HUDEP-2 (cell line): ENCODE results near the gene SERTAD1.
"Not testable (repeated sequence)": the region's sequence is repeated elsewhere in the genome, so short reads cannot be mapped to it uniquely, and the experiment has no call there.

Source experiments
- DNase-seq, 76 experiments: peaks; one replicate each; lab custom pipeline; 2025; ENCODE audit not compliant: unreplicated experiment in 76 of 76; lab: John Stamatoyannopoulos, UW

The SERTAD1 gene

DNA sequence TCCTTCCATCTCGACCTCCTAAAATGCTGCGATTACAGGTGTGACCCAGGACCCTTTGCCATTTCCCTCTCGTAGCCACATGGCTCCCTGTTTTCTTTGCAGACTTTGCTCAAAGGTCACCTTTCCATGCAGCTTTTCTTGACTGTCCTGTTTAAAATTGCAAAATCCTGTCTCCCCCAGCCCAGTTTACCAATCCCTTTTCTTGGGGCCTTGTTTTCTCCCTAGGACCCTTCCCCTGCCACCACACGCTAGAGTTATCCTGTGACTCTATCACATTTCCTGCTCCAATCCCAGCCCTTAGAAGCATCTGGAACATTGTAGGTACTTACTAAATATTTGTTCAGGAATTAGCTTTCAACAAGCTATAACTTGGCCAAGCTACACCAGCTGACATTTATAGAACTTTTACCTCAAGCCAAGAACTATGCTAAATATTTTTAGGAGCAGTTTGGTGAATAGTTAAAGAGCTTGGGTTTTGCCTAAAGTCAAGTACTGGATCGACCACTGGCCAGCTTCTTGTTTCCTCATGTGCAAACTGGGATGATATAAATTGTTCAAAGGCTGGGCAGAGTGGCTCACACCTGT is 27.5 kb upstream of the SERTAD1 start:
- DNase-seq, result no peak

DNA sequence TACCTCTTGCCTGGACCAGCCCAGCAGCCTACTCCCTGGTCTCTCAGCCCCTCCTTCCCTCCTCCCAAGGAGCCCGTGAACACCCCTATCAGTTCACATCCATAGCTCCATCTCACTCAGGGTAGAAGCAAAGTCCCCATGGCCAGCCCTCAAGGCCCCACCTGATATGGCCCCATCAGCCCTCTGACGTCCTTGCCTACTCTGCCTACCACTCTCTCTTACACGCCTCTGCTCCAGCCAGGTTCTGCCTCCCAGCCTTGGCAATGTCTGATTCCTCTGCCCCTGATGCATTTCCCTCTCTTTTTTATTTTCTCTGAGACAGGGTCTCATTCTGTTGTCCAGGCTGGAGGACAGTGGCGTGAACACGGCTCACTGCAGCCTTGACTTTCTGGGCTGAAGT is 26.2 kb upstream of the SERTAD1 start:
- DNase-seq, result peak in 1 of 76 experiments; percentile 23

DNA sequence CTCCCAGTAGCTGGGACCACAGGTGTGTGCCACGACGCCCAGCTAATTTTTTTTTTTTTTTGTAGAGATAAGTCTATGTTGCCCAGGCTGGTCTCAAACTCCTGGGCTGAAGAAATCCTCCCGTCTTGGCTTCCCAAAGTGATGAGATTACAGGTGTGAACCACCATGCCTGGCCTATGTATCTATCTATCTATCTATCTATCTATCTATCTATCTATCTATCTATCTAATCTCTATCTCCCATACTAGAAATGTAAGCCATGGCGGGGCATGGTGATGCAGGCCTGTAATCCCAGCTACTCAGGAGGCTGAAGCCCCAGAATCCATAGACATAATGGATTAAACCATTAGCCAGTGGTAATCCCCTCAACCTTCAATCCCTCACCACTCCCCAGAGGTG is 24.9 kb upstream of the SERTAD1 start:
- DNase-seq, result no peak

DNA sequence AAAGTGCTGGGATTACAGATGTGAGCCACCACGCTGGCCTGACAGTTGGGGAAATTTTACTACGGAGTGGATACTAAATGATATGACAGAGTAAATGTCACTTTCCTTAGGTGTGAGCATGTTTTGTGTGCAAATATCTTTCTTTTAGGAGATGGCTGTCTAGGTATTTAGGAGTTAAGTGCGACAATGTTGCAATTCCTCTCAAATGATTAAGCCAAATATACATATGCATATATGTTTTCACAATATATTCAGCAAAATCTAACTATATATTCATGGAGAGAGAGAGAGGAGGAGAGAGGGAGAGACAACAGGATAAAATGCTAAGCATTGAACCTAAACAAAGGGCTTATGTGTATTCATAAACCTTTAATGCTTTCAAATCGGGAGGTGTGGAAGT is 23.7 kb upstream of the SERTAD1 start:
- DNase-seq, result no peak

DNA sequence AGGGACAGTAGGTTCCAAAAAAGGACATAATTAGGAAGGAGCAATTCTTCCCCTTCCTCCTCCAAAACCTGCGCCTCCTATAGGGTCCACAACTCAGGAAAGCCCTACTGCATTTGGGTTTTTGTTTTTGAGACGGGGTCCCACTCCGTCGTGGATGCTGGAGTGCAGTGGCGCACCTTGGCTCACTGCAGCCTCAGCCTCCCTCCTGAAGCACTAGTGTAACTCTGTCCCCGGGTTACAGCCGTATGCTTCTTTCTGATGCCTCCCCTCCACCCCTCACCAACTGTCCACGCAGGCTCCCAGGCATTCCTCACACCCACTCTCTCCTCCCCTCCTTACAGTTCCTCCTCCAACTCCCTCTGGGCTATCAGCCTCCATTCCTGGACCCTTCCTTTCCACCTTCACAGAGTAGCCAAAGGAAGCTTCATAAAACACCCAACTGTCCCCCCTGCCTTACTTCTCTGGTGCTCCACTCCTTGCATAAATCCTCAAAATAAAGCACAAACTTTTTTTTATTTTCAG is 20.5 kb upstream of the SERTAD1 start:
- DNase-seq, result no peak

DNA sequence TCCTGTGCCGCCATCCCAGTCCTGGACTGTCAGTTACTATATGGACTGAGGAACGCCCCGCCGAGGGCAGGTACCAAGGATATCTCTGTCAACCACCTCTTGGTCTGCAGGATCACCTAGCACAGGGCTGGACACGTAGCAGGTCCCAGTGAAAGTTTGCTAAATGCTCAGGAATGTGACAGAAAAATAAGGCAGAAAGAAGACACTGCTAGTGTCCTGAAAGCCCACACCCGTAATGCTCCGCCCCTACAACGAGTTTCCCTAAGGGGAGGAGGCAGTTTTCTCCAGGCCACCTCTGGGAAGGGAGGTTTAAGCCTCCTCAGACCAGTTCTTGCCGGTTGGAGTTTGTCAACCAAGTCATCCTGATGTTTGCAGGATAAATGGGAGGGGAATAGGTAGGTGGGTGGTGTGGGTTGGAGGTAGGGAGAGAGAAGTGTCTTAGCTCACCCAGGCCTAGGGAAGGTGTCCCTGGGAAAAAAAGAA is 20.0 kb upstream of the SERTAD1 start:
- DNase-seq, result peak in 20 of 76 experiments; percentile 7 to 48 (median 34)

DNA sequence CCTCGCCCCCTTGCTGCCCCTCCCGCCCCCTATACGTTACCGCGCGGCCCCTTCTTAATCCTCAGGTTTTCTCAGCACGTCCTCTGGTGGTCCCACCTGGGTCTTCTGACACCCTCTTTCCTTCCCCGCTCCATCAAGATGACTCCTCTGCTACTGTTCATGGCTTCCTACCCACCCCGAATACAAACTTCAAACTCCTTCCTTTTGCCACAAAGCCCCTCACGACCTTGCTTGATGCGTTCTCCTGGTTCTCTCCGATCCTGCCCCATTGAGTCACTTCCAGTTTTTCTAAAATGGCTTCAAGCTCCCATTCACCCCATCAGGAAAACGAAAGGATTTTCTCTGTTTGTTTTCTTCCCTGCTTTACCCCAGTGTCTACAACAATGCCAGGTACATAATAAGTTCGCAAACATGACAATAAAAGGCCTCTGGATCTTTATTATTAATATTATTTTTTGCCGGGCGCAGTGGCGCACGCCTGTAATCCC is 19.1 kb upstream of the SERTAD1 start:
- no peak for DNase-seq

DNA sequence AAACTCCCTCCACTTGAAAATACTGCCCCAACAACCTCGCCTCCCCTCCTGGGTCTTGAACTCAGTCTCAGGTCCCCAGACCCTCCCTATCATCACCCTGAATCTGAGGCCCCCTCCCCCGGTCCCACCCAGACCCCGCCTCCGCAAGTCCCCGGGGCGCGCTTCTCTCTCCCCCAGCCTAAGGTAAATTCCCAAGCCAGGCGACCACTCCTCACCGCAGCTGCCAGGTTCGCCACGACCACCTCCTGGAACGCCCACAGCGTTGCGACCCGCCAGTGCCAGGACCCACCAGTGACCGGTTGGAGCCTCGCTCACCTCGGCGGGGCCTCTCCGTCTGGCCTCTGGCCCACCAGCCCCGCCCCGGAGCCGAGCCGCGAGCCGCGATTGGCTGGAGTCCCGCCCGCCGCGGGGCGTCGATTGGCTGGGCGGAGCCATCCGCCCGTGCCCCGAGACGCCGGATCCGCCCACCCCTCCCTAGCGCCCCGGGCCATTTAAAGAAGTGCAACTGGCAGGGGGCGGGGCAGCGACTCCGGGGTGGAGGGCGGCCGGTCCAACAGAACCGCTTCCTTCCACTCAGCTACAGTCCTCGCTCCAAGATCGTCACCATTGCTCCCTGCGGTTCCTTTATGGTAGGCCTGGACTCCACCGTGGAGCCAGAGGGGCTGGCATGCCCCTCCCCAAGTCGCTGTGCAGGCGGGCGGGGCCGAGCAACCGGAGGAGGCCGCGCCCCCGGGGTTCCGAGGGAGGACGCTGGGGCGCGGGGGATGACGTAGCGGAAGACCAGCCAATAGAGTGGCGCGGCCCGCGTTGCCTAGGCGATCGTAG is 18.4 kb upstream of the SERTAD1 start, which contains the start of gene SERTAD3:
TSS of gene SERTAD3 (minus strand) at position 336 of the 825 bp plus-strand sequence. CDS start 2,255 bp downstream, outside the sequence.
- peak; percentile 57 to 100 (median 97) for DNase-seq

DNA sequence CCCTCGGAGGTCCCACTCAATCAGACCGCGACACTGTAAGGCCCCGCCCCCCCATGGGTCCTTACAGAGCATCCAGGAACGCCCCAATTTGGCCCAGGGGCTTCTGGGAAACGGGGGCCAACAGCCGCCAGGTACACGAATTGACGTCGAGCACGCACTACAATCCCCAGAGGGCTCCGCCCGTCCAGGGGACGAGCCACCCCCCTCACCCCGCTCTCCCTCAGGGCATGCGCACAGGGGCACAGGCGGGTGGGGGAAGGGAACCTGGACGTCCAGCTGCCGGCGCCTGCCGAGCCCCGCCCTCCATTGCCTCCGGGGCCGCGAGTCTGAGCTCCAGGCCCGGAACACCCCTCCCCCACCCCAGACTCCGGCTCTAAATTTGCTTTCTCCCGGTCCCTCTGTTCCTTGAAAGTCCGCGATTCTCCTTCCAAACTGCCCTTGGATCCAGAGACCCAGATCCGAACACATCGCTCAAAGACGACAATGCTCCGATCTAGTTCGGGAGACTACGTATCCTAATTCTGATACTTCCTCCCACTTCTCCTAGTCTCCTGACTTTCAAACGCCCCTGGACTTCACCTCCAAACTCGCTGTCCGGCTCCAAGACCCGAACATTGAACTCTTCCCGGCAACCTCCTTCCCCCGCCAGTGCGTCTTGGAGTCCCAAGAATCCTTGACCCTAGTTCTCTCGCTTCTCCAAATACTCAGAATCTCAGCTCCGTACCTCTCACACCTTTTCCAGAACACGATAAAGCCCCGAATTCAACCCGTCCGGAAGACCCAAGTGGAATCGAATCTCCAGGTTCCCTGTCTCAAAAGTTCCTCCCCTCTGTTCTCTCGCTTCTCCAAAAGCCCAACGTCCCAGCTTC is 17.6 kb upstream of the SERTAD1 start:
- peak in 75 of 76 experiments; percentile 94 to 100 (median 100) for DNase-seq

DNA sequence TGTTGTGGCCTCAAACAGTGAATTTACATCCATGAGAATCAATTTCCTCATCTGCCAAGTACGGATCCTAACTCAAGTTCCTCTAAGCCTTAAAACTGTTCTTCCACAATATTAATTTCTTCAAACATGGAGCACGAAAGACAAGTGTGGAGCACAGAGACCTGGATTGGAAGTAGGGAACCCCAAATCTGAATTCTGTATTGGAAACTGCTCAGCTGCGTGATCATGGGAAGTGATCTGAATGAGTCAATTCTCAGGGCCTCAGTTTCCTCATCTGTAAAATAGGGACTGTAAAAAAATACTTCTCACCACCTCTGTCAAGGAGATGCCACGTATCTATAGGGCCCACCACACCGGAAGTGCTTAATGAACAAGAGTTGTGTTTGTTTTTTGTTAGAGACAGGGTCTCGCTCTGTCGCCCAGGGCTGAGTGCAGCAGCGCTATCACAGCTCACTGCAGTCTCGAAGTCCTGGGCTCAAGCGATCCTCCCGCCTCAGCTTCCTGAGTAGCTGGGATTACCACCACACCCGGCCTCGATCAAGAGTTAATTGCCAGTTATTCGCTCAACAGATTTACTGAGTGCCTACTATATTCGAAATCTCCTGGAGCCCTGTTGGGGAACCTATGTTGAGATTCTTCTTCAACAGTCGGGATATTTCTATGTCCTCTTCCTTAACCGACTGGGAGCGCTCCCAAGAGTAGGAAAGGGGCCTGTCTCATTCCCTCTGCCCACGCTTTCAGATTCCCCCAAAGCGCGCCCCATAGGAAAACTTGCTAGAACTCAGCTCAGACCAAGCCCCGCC is 16.7 kb upstream of the SERTAD1 start:
- DNase-seq, result no peak

DNA sequence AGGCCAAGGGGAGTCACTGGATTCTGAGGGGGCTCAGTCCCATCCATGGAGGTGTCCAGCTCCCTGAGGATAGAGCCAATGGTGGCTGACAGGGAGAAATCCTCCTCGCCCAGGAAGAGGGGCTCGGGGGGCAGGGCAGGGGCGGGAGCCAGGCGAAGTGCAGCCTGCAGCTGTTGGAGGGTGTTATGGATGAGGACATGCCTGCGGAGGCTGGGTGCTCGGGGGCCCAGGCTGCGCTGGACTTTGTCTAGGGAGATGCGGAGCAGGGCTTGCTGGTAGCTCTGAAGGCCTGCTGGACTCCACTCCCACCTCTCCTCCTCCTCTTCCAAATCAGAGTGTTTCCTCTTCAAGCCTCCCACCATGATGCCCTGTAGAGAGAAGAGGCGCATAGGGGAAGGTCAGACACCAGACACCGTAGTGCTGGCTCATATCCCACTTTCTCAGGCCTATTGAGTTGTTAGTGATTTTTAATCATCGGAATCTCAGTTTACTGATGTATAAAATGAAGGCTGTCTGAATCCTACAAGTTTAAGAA is 16.0 kb upstream of the SERTAD1 start:
- no peak for DNase-seq

DNA sequence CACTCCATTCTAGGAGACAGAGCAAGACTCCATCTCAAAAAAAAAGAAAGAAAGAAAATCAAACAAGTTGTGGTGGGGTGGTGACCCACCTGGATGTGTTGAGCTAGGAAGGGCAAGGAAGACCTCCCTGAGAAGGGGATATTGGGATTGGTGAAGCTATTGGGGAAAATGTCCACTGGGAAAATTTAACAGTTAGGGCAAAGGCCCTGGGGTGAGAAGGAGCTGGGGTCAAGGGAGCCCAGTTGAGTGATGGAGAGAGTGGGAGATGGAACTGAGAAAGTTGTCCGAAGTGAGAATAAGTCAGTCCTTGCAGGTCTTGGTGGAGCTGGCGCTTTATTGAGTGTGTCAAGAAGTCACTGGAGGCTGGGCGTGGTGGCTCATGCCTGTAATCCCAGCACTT is 12.5 kb upstream of the SERTAD1 start:
- no peak for DNase-seq

DNA sequence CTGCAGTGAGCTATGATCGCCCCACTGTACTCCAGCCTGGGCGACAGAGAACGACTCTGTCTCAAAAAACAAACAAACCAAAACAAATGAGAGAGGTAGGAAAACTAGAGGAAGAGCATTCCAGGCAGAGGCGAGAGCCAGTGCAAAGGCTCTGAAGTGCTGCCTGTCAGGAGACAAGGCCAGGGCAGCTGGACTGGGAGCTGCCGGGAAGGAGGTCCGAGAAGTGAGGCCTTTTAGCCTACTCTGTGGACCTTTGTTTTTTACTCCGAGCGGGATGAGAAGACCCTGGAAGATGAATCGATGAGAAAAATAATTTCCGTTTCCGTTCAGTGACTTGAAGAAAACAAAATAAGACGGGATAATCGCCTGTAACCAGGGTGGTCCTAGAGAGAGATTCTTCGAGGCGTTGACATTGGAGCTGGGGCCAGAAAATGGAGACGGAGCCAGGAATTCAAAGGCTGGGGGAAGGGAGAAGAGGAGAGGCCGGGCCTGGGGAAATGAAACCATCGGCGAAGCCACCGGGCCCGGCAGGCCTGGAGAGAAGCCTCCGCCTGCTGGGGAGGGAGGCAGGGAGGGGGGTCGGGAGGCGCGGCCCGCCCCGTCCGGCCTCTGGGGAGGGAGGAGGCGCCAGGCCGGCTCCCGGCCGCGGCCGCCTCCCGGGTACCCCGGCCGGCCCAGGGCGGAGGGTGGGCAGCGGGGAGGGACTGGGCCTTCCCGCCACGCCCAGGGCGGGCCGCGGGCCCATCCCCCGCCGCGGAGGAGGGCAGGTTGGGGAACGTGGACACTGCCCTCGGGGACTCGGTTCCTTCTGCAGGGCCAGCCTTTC is 7.8 kb upstream of the SERTAD1 start:
- DNase-seq, result peak in 68 of 76 experiments; percentile 28 to 88 (median 77)

DNA sequence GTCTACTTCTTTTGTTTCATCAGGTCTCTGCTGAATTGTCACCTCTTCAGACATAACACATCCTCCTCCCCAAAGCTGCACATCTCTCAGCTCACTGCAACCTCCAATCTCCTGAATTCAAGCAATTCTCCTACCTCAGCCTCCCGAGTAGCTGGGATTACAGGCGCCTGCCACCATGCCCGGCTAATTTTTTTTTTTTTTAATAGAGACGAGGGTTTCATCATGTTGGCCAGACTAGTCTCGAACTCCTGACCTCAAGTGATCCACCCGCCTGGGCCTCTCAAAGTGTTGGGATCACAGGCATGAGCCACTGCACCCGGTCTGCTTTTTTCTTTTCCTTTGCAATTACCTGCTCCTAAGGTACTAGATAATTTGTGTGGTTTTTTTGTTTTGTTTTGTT is 7.0 kb upstream of the SERTAD1 start:
- not testable (repeated sequence) for DNase-seq

DNA sequence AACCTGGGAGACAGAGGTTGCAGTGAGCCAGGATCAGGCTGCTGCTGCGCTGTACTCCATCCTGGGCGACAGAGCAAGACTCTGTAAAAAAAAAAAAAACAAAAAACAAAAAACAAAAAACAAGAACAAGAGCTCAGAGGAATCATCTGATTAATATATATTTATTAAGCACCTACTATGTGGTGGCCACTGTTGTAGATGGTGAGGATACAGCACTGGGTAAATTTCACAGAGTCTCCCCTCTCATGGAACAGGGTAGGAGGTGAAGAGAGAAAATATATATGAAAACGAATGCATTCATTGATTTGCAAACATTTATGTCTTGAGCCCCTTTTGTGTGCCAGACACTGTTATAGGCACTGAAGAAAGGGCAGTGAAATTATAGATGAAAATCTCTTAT is 5.9 kb upstream of the SERTAD1 start:
- no peak for DNase-seq

DNA sequence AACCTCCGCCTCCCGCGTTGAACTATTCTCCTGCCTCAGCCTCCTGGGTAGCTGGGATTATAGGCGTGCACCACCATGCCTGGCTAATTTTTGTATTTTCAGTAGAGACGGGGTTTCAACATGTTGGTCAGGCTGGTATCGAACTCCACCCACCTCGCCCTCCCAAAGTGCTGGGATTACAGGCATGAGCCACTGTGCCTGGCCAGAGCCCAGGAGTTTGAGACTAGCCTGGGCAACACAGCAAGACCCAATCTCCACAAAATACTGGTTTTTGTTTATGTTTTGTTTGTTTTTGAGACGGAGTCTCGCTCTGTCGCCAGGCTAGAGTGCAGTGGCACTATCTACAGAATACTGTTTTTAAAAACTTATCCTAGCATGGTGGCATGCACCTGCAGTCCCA is 4.5 kb upstream of the SERTAD1 start:
- not testable (repeated sequence) for DNase-seq

DNA sequence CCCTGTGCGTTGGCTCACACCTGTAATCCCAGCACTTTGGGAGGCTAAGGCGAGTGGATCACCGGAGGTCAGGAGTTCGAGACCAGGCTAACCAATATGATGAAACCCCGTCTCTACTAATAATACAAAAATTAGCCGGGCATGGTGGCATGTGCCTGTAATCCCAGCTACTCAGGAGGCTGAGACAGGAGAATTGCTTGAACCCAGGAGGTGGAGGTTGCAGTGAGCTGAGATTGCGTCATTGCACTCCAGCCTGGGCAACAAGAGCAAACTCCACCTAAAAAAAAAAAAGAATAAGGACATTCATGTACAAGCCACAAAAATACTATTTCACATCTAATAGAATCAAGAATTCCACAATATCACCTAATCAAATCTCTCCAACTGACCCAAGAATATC is 2.4 kb upstream of the SERTAD1 start:
- DNase-seq, result not testable (repeated sequence)

DNA sequence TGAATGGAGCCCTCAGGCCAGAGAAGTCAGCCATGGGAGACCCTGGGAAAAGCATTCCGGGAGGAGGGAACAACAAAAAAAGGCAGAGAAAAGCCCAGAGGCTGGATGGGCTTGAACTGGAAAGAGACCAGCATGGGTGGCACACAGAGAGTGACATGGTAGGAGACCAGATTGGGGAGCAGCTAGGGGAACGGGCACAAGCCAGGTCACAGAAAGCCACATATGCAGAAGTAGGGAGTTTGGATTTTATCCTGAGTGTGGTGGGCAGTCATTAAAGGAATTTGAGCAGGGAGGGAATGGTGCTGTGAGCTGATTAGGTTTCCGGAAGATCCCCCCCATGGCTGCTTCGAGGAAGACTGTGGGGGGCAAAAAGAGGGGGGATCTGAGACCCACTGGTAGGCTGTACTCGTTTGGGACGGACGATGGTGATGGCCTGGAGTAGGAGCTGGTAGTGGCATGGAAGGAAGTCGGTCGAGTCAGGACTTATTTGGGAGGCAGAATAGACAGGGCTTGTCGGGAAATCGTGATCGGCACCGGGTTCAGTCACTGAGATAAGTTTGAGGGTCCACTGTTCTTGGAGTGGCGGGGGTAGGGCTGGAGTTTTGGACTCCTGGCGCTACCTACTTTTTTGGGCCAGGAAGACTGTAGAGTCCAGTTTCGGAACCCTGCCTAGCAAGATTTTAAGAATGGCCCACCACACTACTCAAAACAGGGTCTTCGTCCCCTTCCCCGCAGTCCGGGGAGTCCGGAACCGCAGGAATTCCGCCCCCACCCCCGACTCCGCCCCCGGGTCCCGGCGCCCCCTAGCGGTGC is 949 bp downstream of the SERTAD1 start:
- DNase-seq, result peak in 4 of 76 experiments; percentile 19 to 89 (median 69)
